GM21737 (cell line): ENCODE data around the gene SLC35A2.
"Not testable (repeated sequence)": the region's sequence is repeated elsewhere in the genome, so short reads cannot be mapped to it uniquely, and the experiment has no call there.

Experiments
- ATAC-seq: cut with Tn5 transposase; IDR thresholded peaks from one replicate; pipeline ENCODE4 v1.9.1; 2021; ENCODE audit warnings: mild to moderate bottlenecking, moderate library complexity; ENCODE audit not compliant: unreplicated experiment

SLC35A2 gene

GRCh38 chrX:48903290-48903689, 8.2 kb downstream of the SLC35A2 start:
- ATAC-seq: no peak

- ATAC-seq: no peak
These were observed 8.7 kb downstream of the SLC35A2 start for GRCh38 chrX:48902776-48903175.

- ATAC-seq: no peak
These were observed 9.3 kb downstream of the SLC35A2 start for GRCh38 chrX:48902135-48902534.

DNA sequence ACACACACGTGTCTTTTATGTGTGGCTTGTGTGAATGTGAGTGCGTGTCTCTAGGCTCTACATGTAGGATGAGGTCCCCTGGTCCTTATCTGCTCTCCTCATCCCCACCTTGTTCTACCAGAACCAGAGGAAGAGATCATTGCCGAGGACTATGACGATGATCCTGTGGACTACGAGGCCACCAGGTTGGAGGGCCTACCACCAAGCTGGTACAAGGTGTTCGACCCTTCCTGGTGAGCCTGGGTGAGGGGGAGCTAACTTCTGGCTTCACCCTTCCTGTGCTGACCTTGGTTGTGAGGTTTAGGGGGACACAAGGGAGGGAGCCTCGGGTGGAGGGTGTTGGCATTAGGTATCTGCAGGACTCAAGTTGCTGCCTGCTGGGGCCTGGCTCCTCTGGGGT, 10.4 kb downstream of the SLC35A2 start:
- ATAC-seq: no peak

DNA sequence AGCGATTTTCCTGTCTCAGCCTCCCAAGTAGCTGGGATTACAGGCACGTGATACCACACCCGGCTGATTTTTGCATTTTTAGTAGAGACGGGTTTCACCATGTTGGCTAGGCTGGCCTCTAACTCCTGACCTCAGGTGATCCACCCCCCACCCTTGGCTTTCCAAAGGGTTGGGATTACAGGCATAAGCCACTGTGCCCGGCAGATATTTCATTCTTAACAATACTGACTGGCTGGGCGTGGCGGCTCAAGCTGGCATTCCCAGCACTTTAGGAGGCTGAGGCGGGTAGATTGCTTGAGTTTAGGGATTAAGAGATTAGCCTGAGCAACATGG, 12.4 kb downstream of the SLC35A2 start:
- ATAC-seq: no peak

DNA sequence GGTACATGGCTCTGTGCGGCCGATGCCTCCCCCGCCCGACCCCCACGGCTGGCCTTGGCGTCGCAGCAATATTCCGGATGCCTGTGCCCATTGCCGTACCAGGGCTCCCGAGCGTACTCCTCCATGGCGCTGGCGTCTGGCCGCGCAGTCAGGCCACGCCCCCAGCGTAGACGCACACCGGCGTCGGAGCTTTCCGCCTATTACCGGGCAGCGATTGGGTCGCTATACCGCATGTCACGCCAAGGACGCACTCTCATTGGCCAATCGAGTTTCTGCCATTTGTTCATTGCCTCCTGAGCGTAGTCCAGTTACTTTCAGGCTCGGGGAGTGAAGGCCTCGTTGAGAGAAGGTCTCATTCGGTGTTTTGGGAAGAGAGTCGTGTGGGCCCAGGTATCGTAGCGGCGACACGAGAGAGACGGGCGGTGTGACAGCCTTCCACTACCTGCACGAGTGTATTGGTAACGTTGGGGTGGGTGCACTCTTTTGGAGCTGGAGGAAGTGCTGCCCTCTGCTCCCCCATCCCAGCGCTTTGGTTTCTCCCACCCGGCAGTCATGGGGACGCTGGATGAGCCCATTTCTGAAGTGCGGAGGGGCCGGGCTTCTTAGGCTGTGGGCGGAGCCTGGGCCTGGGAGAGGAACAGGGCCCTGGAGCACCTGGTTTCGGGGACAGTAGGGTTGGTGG, 13.7 kb downstream of the SLC35A2 start, which contains the start of the genes PQBP1 and TIMM17B:
Gene PQBP1, plus strand, starts transcription at position 306 of the 682 bp plus-strand sequence. CDS start 580 bp downstream, outside the sequence.
Gene TIMM17B, minus strand, starts transcription at position 144 of the 682 bp plus-strand sequence. Its CDS starts 19 bp downstream, at position 125.
- peak; percentile 83 for ATAC-seq

GRCh38 chrX:48897157-48897624, 14.3 kb downstream of the SLC35A2 start:
- peak; percentile 18 for ATAC-seq

DNA sequence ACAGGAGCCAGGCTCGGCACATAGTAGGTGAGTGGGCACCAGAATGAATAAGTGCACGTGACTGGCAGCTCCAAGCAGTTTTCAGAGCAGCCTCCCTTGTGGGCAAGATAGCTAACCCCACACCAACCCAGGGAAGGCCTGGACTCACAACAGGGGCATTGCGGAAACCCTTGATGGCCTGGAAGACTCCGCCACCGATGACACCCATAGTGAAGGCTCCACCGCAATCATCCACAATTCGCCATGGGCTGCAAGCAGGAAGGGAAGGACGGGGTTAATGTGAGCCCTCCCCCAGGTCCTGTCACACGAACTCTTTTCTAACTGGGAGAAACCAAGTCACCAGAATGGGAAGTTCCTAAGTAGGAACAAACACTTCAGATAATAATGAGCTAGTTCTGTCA, 14.8 kb downstream of the SLC35A2 start:
- no peak for ATAC-seq

DNA sequence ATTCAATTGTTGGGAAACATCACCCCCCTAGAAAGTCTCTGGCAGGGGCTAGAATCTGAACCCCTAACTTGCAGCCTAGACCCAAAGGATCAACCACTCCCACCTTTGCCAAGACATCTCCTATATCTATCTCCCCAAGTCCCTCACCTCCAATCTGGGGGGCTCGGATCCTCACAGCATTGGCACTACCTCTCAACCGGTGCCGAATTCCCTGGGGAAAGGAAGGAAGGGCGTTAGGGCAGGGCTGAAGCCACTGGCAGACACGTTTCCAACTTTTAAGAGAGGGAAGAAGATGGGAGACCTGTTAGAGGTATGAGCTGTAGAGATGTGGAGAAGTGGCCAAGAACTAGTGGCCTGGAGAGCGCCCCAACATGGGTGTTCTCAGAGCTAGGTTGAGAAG, 16.6 kb downstream of the SLC35A2 start:
- ATAC-seq: no peak

- ATAC-seq: no peak
These were observed 17.7 kb downstream of the SLC35A2 start for GRCh38 chrX:48893556-48894348.

DNA sequence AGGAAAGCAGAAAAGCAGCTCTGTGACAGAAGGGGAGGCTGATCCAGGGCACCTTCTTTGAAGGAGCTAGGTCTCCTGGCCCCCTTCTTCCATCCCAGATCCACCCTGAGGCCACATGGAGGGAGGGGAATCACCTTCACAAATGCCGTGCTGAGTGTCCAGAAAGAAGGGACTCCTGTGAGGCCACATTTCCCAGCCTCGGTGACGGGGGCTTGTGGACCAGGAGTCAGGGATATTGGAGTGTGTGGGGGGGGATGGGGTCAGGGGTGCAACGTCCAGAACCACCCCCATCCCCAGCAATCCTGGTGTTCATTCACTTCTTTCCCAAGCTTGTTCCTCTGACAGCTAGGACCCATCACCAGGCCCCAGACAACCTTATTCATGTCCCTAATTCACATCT, 18.6 kb downstream of the SLC35A2 start:
- ATAC-seq: no peak

DNA sequence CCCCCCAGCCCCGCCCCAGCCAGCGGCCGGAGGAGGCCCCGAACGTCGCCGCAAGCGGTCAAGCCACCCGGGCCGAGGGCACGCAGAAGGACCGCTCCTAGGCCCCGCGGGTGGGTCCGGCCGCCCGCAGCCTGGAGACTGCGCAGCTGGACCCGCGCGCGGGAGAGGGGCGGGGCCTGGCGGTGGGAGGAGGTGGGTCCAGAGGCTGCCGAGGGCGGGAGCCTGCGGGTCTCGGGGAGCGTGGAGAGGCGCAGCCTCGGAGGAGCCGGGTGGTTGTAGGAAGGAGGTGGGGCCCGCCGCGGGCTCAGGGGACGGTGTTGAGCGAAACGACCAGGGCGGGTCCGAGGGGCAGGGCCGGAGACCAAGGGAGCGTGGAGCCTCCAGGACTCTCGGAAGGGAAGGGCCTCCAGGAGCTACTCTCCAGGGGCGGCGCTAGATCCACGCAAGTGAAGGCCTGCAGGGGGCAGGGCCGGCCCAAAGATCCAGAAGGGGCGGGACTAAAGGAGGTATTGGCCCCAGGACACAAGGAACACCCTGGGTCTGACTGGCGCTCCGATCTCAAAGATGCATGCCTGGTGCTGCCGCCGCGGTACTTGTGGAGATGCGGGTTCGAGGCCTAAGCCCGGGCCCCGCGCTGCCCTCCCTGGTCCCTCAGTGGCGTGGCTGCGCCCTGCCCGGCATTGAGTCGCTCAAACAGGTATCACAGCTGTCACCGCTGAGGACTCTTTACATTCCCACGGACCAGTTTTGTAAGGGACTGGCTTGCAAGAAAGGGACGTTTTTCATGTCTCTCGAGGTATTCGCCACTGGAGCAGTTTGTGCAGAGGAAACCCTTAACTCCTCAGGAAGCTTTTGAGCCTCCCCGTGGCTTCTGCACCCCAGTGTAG, 19.8 kb downstream of the SLC35A2 start:
- peak; percentile 85 for ATAC-seq

DNA sequence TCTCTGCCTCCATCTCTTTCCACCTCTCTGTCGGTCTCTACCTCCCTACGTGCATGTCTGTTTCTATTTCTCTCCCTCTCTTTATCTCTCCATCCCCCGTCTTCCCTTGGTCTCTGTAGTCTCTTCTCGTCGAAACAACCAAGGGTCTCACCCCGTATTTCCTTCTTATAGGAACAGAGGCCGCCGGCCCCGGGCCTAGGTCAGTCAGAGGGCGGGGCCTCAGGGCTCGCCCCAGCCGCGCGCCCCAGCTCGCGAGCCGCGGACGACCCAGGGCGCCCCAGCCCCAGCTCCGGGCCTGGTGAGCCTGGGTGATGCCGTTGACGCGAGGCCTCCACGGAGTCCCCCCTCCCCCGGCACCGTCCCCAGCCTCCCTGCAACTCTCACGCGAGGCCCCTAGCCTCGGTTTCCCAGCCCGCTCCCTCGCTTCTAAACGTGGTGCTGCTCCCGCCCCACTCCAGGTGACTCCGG, 20.5 kb downstream of the SLC35A2 start:
- peak; percentile 33 for ATAC-seq

GRCh38 chrX:48890296-48890925, 21.0 kb downstream of the SLC35A2 start:
- no peak for ATAC-seq

GRCh38 chrX:48886586-48886985, 24.9 kb downstream of the SLC35A2 start:
- ATAC-seq: not testable (repeated sequence)

DNA sequence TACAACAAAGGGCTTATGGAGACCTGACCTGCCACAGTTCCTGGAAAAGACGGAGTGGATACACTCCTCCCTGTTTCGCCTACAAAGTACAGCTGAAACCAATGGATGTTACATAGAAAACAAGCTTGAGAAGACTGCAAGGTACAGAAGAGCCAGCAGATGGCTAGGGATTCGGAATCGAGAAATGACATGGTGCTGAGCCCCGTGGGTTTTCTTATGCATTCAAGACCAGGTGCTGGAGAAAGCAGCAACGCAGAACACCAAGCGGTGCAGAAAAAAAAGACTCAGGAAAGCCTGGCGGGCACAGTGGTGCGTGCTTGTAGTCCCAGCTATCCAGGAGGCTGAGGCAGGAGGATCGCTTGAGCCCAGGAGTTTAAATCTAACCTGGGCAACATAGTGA, 27.7 kb downstream of the SLC35A2 start:
- ATAC-seq: no peak

DNA sequence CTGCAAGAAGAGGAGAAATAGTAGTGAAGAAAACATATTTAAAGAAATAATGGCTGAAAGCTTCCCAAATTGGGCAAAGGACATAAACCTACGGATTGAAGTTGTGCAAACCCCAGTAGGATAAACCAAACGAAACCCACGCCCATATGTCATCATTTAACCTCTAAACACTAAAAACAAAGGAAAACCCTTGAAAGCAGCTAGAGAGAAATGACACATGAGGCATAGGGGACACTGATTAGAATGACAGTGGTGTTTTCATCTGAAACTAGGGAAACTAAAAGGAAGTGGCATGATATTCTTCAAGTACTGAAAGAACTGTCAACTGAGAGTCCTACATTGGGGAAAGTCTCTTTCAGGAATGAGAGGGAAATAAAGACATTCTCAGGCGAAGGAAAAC, 34.5 kb downstream of the SLC35A2 start:
- not testable (repeated sequence) for ATAC-seq

GRCh38 chrX:48872017-48872416, 39.4 kb downstream of the SLC35A2 start:
- ATAC-seq: not testable (repeated sequence)

- ATAC-seq: no peak
These were observed 47.2 kb downstream of the SLC35A2 start for GRCh38 chrX:48864210-48864609.

DNA sequence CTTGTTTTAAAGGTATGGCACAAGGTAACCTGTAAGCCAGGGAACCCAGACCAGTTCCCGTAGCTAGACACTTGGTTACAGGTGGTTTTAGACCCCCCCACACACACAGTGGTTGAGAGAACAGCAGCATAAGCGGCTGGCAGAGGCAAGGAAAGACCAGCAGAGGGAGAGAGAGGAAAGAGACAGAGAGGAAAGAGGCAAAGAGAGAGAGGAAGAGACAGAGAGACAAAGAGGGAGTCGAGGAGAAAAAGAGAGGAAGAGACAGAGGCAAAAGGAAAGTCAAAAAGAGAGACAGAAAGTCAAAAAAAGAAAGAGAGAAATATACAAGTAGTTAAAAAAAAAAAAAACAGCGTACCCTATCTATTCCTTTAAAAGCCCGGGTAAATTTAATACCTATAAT, 56.5 kb downstream of the SLC35A2 start:
- no peak for ATAC-seq
